ENCODE data around the gene DUOX2.
"Not testable (repeated sequence)": the region's sequence is repeated elsewhere in the genome, so short reads cannot be mapped to it uniquely, and the experiment has no call there.

The DUOX2 gene

DNA sequence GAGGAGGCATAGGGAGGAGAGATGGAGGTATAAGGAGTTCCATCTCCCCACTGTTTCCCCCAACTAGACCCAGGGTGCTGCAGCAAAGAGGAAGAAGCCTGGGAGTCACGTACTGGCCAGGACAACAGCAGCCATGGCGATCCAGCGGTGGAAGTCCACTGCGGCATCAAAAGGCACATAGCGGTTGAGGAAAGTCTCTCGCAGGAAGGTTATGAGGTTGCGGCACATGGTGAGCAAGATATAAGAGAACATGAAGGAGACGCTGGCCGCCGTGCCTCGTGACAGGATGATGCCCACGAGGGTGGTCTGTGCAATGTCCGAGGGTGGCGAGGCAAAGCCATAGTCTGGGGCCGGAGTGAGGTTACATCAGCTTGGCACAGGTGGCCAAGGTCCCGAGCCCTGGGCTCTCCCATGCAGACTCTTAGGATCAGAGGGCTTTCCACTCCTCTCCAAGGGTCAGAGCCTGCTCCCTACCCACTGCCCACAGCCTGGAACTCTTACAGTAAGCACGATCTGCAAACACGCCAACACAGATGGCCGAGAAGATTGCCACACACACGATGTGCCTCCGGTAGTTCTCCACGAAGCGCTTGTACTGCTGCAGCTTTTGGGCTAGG is 14.3 kb downstream of the DUOX2 start:
- no peak for DNase-seq

DNA sequence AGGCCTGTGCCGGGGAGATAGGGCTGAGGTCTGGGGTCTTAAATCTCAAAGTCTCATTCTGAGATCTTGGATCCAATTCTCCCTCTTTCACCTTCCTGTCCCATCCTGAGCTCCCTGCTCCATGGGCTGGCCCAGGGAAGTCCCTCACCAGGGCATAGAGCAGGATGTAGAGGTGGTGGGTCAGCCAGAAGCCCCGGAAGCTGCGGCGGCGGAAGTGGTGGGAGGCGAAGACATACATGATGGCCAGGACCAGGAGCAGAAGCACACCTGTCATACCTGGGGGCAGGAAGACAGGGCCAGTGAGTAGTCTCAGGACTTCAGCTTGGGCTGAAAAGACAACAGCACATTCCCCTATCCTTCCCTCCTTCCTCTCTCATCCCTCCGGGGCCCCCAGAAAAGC is 16.5 kb downstream of the DUOX2 start:
- DNase-seq = no peak

DNA sequence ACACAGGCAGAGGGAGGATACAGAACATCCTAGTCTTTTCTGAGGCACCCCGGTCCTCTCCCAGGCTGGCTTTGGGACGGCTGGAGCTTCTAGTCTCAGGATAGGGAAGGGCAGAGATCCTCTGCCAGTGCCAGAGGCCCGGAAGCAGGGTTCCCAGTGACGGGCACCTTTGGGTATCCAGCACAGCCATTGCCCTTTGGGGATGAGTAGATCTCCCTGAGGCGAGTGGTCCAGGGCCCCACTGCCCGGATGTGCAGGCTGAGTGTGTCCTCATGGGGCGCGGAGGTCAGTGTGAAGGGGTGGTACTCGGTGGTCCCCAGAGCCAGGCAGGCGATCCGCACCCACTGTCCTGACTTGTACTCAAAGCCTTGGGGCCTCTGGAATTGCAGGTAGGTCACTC is 18.3 kb downstream of the DUOX2 start:
- no peak for DNase-seq

DNA sequence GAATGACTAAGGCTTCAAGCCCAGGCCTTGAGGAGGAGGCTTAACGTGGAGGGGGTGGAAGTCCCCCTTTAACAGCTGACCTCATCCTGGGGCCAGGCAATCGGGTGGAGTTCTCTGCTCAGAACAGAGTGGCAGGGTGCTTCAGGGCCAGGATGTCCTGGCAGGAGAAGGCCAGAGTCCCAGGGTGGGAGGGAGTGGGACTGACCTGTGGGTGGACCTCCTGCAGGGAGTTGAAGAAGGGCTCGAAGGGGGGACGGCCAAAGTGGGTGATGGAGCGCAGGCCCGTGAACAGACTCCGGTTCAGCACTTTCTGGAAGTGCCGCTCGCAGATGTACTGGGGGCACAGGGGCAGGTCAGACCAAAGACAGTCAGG is 19.6 kb downstream of the DUOX2 start:
- DNase-seq = no peak

DNA sequence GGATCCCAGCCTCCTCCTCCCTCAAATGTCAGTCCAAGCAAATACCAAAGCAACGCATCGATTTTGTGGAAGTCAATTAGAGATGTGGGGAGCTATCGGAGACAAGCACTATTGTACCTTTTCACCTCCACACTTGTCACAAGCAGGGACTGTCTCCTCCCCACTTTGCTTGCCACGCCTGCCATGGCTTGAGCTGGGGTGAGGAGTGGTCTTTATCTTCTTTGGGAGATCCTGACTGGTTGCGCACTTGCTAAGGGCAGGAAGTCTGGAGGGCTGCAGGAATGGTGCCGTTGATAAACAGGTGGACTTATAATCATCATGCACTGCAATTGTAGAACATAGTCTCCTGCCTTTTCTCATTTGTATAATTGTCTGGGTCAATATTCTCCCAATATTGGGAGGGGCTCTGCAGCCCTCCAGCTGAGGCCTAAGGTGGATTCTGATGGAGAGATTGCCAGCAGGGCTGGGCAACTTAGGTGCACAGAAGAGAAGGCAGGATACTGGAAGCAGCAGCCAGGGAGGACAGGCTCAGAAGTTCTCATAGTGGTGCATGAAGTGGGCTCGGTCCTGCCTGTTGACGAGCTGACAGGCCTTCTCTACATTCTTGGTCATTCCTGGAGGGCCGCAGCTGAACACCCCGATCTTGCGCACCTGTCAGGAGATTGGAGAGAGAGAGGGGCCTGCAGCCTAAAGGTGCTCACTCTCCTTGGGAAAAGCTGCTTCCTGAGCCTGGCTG is 20.2 kb downstream of the DUOX2 start:
- DNase-seq = no peak

DNA sequence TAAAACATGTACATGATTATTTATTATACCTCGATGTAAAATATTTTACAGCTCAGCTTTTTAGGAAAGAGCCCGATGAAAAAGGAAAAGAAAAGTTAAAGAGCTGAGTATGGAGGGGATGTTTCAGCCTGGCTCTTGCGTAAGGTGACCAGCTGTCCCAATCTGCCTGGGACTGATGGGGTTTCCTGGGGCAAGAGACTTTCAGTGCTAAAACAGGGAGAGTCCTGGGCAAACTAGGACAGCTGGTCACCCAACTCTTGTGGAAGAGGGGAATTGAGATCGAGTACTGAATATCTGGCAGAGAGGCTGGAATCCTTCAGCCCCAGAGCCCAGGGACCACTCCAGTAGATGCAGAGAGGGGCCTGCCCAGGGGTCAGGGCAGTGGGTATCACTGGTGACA is 21.0 kb downstream of the DUOX2 start:
- DNase-seq = no peak

DNA sequence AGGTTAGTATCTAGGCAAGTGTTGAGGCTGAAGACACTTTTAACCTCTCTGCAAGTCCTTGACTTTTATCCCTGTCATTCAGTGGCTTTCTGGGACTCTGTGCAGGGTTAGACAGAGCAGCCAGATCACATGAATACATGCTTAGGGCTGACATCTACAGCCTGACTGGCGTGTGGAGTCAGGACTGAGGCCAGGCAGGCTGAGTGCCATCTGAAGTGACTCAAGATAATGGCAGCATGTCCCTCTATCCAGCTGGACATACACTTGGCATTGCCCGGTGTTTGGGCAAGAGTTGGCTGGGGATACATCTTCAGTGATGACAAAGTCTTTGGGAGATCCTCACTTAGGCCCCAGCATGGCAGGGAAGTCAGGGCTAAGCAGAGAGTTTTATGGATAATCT is 22.4 kb downstream of the DUOX2 start:
- no peak for DNase-seq

DNA sequence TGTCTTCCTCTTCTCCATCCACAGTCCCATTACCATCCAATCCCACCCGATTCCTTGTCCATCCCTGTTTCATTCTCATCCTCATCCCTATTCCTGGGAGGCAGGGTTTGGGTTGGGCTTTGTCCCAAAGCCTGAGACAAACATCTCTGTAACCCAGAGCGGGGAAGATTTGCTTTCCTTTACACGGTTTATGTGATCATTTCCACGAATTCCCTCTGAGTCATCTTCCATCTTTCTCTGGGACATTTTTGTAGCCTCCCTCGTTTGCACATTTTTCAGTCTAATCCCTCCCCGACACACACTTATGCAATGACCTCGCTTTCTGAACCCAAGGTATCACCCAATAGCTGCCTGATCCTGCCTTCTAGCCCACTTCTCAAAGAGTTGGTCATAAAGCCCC is 22.8 kb downstream of the DUOX2 start:
- DNase-seq = no peak

DNA sequence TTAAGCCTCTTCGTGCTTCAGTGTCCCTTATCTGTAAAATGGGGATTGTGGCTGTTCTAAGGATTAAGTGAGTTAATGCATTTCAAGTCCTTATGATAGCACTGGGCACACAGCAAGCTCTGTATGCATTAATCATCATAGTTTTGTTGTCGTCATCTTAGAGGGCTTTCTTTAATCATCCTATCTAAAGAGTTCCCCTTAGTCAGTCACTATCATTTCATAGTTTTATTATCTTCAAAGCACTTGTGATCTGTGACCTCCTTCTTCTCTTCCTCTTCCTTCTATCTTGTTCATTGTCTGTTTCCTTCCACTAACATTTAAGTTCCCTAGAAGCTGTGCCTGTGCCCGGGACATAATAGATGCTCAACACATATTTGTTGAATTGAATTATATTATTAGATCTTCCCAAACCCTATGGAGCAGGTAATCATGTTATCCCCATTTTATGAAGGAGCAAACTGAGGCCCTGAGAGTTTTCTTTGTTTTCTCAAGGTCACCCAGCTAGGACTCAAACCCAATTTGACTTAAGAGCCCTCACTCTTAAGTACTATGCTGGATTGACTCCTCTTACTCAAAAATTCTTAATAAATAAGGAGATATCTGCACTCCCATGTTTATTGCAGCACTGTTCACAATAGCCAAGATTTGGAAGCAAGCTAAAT is 24.1 kb downstream of the DUOX2 start:
- DNase-seq = no peak

DNA sequence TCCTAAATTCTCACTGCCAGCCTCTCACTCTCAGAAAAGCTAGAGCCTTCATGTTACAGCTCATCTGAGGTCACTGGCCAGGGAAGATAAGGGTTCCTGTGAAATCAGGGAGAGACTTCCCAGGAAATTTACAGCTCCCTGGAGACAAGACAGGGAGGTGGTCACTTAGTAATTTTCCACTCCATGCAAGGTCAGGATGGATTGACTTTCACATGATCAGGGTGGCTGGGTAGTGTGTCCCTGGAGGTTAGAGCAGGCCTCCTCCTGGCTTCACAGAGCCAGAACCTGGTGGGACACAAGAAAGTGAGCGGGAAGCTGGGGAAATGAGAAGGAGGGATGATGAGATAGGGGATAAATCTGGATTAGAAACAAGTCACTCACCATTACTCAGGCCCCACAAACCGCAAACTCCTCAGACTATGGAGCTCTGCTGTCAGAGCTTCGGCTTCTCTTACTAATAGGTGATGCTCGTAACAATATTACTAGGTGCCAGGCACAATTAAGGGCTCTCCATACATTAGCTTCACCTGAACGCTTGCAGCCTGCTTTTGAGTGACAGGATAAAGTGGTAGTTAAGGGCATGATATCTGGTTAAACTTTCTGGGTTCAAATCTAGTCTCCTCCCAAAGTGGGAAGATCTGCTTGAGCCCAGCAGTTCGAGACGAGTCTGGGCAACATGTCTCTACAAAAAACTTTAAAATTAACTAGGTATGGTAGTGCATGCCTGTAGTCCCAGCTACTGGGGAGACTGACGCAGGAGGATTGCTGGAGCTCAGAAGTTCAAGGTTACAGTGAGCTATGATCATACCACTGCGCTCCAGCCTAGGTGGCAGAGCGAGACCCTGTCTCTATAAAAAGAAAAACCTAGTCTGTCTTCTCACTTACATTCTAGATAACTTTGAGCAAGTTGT is 24.9 kb downstream of the DUOX2 start:
- no peak for DNase-seq

DNA sequence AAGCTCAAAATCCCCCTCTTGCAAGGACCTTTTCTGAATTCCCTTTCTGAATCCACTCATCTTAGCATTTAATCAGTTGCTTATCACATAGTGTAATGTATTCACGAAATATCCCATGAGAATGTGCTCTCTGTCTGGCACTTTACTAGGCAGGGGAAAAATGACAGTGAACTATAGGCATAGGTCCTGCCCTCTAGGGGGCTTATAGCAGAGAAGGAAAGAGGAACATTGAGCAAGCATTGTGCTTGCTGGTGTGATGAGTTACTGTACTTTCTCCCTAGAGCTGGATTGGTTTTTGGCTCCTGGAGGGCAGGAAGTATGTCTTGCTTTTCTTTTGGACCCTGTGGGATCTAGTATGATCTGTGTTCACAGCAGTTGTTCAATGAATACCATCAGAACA is 26.5 kb downstream of the DUOX2 start:
- no peak for DNase-seq

DNA sequence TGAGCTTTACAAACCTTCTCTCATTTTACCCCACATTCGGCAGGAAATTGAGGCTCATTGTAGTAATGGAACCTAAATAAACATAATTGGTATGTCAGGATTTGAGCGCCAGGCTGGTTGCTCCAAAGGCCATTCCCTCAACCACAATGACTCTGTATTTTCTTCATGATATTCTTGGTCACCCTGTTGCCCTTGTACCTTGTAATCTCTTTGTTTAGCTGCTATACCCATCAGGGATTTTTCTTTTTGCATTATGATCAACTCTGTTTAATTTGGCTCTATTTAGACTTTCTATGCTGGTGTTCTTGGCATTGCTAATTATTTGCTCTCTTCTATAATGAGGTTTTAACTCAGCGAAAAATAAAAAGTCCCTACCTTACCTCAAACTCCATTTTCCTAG is 29.8 kb downstream of the DUOX2 start:
- no peak for DNase-seq

DNA sequence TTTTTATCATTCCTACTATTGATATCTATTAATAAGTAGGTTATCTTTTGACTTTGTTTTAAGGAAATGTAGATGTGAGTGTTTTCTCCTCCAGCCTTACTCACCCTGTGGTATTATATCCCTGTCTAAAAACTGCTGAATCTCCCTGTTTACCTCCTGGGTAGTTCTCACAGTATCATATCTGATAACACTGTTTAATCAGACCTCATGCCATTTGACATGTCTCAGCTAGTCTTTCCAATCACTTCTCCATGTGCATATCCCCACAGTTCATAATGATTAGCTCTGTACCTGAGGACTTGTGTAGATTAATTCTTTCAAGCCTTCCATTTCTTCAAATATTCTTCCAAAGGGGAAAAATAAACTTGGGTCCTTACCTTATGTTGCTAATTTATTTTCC is 30.7 kb downstream of the DUOX2 start:
- no peak for DNase-seq

DNA sequence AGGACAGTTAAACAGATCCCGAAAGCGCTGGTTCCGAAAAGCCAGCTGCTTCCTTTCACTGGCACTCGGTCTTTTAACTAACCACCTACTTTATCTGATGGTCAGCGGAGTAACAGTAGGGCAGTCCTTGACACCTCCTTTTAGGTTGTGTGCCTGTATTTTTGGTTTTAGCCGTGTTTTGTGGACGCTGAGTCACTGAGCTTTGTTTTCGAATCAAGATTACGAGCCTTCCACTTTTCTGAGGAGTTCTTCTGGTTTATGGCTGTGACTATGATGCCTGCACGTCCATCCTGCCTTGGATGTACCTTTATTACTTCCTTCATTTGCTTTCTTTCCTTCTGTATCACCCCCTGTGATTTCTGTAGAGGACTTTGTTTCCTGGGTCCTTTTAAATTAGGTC is 31.6 kb downstream of the DUOX2 start:
- not testable (repeated sequence) for DNase-seq

DNA sequence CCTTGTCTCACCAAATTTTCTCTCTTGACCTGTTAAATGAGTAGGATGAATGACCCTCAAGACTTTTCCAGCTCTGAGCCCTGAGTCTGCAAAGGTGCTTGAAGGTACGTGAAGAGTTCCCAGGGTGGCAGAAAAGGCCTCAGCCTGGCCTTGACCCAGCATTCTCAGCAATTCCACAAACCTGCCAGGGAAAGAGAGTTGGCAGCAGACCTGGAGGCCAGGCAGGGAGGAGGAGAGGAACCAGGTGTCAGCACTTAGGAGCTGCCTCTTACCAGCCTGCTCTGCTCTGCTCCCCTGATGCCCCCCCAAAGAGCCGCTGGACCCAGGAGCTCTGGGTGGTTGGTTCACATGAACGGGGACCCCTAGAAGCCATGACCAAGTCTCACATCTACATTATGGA is 33.4 kb downstream of the DUOX2 start:
- DNase-seq = not testable (repeated sequence)

DNA sequence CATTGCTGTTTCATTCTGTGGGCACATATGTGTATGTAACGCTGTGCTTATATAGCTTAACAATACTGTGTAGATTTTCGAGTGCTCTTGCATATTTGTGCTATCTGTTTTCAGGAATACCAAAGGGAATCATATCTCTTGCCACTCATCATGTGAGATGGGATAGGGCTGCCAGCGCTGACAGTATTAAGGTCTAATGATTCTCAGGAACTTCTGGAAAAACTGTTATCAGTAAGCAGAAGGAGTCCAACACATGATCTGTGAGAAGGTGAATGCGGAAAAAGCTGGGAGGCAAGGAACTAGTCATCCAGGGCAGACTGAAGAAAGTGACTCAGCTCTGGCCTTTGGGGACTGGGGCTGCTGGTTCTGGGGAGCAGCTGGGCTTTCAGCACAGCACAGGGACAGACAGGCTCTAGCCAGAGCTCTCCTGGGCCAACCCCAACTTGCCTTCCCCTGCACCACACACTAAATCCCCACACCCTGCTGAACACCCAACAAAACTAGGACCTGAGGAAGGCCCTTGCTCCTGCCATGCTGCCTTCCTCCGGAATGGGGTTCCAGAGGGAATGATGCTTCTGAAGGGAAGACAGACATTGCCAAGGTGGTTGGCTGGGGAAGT is 34.2 kb downstream of the DUOX2 start:
- DNase-seq = not testable (repeated sequence)

DNA sequence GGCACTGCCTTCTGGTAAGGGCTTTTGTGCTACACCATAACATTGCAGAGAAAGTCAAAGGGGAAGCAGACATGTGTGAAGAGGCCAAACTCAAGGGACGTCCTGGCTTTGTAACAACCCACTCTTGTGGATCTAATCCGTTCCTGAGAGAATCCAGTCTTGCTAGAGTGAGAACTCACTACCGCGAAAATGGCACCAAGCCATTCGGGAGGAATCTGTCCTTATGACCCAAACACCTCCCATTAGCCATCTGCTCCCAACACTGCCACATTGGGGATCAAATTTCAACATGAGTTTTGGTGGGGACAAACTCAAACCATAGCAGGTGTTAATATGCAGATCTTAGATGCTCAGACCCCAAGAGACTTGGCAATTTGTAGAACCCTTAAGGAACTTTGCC is 34.8 kb downstream of the DUOX2 start:
- not testable (repeated sequence) for DNase-seq

DNA sequence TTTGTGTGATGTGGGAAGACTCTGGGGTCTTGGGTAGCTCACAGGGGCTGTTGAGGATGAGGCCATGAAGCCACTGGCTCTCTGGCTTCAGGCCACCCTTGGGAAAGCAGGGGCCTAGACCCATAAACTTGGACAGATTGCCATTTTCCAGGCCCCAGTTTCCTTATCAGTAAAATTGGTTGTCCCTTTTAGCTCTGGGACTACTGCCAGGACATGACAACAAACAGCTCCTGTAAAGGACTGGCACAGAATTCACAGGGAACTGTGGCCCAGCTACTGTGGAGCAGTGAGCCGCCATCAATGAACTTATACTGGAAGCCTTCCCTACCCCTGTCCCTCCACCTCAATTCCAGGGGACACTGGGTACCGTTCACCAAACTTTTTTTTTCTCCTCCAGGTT is 36.6 kb downstream of the DUOX2 start:
- not testable (repeated sequence) for DNase-seq

DNA sequence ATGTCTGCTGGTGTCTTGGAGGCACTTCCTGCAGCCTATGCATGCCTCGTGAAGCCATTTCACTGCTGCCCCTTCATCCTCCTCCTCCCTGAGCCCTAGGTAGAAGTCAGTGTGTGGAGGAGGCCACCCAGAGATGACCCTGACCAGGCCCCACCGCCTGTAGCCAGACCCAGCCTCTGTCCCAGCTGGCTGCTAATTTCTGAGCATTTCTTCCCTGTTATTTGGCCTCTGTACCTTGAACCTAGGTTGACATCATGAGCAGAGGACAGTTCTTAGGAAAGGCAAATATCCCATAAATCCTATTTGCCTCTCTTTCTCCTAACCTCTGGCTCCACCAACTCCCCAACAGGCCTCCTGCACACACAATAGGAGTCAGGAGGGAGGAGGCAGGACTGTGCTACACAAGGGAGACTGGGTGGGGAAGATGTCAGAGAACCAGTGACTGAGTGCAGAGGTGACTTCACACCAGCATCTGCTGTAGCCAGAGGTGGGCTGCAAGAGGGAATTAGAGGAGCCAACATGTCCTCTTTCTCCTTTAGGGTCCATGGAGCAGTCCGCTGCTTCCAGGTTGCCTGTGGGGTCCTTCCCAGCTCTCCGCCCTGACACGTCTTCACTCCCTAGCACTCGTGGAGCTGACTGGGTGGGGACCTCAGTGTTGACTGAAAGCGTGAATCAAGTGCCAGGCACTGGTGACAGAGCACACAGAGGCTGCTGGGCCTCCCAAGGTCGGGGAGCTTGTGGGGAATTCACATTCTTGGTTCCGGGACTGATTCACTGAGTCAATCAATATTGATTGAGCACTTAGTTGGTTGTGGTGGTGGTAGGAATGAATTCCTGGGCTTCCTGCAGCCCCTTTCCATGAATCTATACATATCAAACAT is 38.3 kb downstream of the DUOX2 start:
- DNase-seq = not testable (repeated sequence)

DNA sequence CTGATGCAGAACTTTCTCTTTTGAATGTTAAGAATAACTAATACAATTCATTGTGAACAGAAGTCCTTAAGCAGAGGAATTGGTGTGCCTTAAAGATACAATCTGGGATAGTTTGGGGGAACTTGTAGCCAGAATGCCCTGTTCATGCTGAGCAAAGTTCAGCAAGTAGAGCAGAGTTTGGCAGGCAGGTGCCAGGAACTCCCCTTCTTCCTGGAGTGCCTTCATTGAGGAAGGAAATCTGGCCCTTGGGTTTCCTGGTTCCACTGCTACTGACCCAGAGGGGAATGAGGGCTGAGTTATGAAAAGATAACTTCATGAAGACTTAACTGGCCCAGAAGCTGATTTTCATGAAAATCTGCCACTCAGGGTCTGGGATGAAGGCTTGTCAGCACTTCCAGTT is 40.4 kb downstream of the DUOX2 start:
- not testable (repeated sequence) for DNase-seq

DNA sequence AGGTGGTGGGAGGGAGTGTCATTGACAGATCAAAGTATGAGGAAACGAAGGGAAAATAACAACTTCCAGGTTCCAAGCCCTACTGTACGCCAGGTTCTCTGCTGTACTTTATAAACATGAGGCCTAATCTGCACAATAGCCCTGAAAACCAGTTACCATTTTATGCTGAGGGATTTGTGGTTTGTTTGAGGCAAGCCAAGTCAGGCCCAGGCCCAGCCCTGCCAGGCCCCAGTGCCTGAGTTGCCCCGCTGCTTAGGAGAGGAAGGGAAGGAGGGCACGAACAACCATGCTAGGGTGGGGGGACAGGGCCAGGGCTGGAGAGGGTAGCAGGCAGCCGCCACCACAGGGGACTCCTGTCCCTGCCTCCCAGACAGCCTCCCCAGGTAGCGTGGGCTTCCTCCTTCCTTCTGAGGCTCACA is 44.0 kb downstream of the DUOX2 start:
- DNase-seq = not testable (repeated sequence)

DNA sequence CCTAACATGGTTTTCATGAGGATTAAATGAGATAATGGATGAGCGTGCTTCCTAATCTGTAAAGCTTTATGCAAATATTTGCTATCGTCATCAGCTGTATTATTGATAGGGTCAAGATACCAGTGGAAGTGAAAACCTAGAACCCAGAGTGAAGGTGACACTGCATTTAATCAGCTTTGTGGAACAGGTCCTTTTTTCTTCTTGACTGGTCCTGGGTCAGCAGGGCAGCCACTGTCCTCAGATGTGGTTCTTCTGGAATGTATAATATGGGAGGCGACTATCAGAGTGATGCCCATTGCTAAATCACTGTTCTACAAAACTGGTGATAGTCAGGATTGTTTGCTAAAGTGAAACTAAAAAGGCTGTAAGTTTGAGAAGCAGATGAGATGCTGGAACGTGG is 49.6 kb downstream of the DUOX2 start:
- DNase-seq = no peak

Measured in cortex of kidney (tissue), 1 donor.